Measurements from ENCODE around the gene PRKCSH. TPM values are rescaled to one million over a fixed set of nuclear protein-coding genes. Genes with fewer than 3 reads are reported as not detected.
"Not testable (repeated sequence)": the region's sequence is repeated elsewhere in the genome, so short reads cannot be mapped to it uniquely, and the experiment has no call there.

Gene PRKCSH
- total RNA-seq, 1 donor from 2014 or later: 208 TPM

DNA sequence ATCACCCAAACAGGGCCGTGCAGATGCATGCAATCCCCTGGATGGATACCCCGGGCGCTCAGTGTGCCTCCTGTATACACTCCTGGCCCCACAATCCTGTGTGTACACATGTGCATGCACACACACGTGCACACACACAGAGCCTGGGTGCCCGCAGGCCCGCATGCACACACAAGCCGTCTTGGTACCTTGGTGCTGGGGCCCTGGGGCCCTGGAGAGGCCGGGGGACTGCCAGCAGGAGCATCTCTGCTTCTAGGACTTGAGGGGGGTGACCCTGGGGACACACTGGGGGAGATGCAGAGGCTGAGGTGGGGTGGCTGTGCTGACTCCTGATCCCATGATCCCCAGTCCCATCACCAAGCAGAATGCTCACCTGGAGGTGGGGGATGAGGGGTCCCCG is 35.8 kb upstream of the PRKCSH start:
- Histone ChIP-seq H3K36me3 (peaks cover 5 to 13% of the 10 kb centered on the region in 2 donors), H3K27me3 (no peaks in the 10 kb centered on the region), H3K4me3 (no peak overlapping the region), H3K27ac (no peak overlapping the region), H3K9me3 (no peaks in the 10 kb centered on the region), H3K4me1 (no peaks in the 10 kb centered on the region)
- intact Hi-C loops (cut with DNase I): no loop called here
- no peak for DNase-seq (ENCODE audit: low spot score in 2 of 2)
- TF ChIP-seq, protein P1, sequence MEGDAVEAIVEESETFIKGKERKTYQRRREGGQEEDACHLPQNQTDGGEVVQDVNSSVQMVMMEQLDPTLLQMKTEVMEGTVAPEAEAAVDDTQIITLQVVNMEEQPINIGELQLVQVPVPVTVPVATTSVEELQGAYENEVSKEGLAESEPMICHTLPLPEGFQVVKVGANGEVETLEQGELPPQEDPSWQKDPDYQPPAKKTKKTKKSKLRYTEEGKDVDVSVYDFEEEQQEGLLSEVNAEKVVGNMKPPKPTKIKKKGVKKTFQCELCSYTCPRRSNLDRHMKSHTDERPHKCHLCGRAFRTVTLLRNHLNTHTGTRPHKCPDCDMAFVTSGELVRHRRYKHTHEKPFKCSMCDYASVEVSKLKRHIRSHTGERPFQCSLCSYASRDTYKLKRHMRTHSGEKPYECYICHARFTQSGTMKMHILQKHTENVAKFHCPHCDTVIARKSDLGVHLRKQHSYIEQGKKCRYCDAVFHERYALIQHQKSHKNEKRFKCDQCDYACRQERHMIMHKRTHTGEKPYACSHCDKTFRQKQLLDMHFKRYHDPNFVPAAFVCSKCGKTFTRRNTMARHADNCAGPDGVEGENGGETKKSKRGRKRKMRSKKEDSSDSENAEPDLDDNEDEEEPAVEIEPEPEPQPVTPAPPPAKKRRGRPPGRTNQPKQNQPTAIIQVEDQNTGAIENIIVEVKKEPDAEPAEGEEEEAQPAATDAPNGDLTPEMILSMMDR (IDR thresholded peaks at IDR 0.05): no peak

GRCh38 chr19:11400798-11401197 is 34.6 kb upstream of the PRKCSH start:
- intact Hi-C loops (cut with DNase I): no loop called here
- TF ChIP-seq, protein P1 (IDR thresholded peaks at IDR 0.05): no peak
- no peaks in the 10 kb centered on the region for H3K9me3 ChIP-seq
- no peak for DNase-seq (ENCODE audit: low spot score in 2 of 2)
- no peaks in the 10 kb centered on the region for H3K27me3 ChIP-seq
- H3K4me3 ChIP-seq: no peak overlapping the region
- no peak overlapping the region for H3K27ac ChIP-seq
- peaks cover 5 to 13% of the 10 kb centered on the region in 2 donors for H3K36me3 ChIP-seq
- H3K4me1 ChIP-seq: no peaks in the 10 kb centered on the region

DNA sequence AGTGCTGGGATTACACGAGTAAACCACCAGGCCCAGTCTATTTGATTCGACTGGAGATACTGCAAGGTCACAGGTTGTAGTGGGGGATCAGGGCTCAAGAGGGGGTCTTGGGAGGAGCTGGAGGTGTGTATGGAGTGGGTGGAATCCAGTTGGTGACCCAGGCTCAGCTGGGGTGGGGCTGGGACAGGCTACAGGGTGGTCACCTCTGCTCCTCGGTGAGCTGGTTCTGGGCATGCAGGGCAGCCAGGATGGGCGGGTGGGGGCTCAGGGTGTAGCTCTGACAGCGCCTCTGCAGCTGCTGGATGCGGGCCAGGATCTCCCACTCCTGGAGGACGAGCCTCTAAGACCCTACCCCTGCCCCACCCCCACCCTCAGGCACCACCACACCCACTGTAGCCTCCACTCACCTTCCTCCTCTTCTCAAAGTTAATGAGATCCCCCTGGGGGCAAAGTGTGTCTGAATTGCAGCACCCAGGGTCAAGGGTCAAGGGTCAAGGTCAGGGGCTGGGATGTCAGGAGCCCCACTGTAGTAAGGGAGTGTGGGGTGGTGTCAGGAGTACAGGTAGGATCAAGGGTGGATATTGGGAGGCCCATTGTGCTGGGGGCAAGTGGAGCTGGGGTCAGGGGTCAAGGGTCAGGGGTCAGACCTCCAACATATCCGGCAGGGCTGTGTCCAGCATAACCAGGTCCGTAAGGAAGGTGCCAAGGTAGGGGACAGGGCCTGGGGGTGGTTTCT is 33.5 kb upstream of the PRKCSH start:
- H3K4me1 ChIP-seq: no peaks in the 10 kb centered on the region
- intact Hi-C loops (cut with DNase I): no loop called here
- no peak for DNase-seq (ENCODE audit: low spot score in 2 of 2)
- no peak overlapping the region for H3K4me3 ChIP-seq
- no peaks in the 10 kb centered on the region for H3K9me3 ChIP-seq
- no peak overlapping the region for H3K27ac ChIP-seq
- peaks cover 5 to 13% of the 10 kb centered on the region in 2 donors for H3K36me3 ChIP-seq
- no peaks in the 10 kb centered on the region for H3K27me3 ChIP-seq
- TF ChIP-seq, protein P1 (IDR thresholded peaks at IDR 0.05): no peak

- Histone ChIP-seq H3K27me3 (no peaks in the 10 kb centered on the region), H3K27ac (no peak overlapping the region), H3K9me3 (no peaks in the 10 kb centered on the region), H3K36me3 (peaks cover 1 to 6% of the 10 kb centered on the region in 2 donors), H3K4me3 (no peak overlapping the region), H3K4me1 (no peaks in the 10 kb centered on the region)
- TF ChIP-seq, protein P1 (IDR thresholded peaks at IDR 0.05): no peak
- DNase-seq (ENCODE audit: low spot score in 2 of 2): no peak
- intact Hi-C loops (cut with DNase I): no loop called here
Measured at GRCh38 chr19:11404588-11405222, 30.7 kb upstream of the PRKCSH start.

DNA sequence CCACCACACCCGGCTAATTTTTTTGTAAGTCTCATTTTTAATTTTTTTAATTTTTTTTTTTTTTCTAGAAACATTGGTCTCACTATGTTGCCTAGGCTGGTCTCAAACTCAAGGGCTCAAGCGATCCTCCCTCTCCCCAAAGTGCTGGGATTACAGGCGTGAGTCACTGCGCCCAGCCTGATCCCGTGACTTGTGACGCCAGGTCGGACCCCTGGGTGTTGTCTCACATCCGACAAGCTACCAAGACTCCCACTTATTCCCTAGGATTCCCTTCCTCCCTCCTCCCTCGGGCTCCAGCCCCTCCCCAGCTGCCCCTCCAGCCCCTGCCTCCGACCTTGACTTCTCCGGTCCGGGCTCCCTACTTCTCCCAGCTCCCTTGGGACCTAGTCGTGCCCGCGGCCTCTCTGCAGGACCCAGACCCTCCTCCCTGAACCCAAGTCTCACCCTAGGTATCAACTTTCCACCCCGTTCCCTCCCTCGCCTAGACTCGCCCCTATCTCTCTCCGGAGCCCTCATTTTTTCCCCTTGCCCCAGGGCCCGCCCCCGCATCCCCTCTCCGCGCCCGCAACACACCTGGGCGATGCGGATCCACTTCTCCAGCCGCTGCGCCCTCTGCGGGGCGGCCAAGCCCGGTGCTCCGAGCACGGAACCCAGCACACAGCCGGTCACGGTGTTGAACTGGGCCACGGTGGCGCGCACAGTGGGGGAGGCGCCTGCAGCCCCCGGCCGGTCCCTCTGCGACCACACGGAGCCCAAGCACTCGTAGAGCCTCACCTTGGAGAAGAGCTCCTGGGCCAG is 29.4 kb upstream of the PRKCSH start:
- TF ChIP-seq, protein P1 (IDR thresholded peaks at IDR 0.05): peak in 1 of 3 experiments; percentile 21
- DNase-seq (ENCODE audit: low spot score in 2 of 2): no peak
- Histone ChIP-seq H3K36me3 (peaks cover 0 to 5% of the 10 kb centered on the region in 2 donors), H3K4me3 (no peak overlapping the region), H3K27ac (no peak overlapping the region), H3K4me1 (no peaks in the 10 kb centered on the region), H3K27me3 (no peaks in the 10 kb centered on the region), H3K9me3 (no peaks in the 10 kb centered on the region)
- intact Hi-C loops (cut with DNase I): no loop called here

- DNase-seq (ENCODE audit: low spot score in 2 of 2); intact Hi-C loops (cut with DNase I); H3K36me3 ChIP-seq; H3K9me3 ChIP-seq; H3K27ac ChIP-seq; H3K27me3 ChIP-seq; H3K4me3 ChIP-seq; H3K4me1 ChIP-seq: not testable (repeated sequence)
Measured at GRCh38 chr19:11406703-11407236, 28.7 kb upstream of the PRKCSH start.

Data from ascending aorta (tissue), 2 donors.